ENCODE data around the gene CPNE9. TPM values are rescaled to one million over a fixed set of nuclear protein-coding genes. Genes with fewer than 3 reads are reported as not detected.

CPNE9 gene
- total and polyA plus RNA-seq, 2 of the 13 experiments (the other 11 are each of a cell fraction or from before 2014, with no cell fraction given): 0.20 TPM; not detected in 1

GRCh38 chr3:9749645-9750555 lies 46.3 kb downstream of the CPNE9 start, which contains the start of gene OGG1 (continued):
- peak; percentile 86; the same call in 1 of the 2 replicates for TF ChIP-seq PAWR (CRISPR knock-in tag; IDR thresholded peaks at IDR 0.05; ENCODE audit: borderline replicate concordance)
- no peak for TF ChIP-seq CENPT (CRISPR knock-in tag; IDR thresholded peaks at IDR 0.05; ENCODE audit: low read depth)
- no peak for TF ChIP-seq ZSCAN31 (CRISPR knock-in tag; IDR thresholded peaks at IDR 0.05; ENCODE audit: low read depth)
- TF ChIP-seq SCMH1 (CRISPR knock-in tag; IDR thresholded peaks at IDR 0.05; ENCODE audit: borderline replicate concordance): no peak
- TF ChIP-seq NFYB (CRISPR knock-in tag; IDR thresholded peaks at IDR 0.05): peak; percentile 80
- TF ChIP-seq HMGXB3 (CRISPR knock-in tag; IDR thresholded peaks at IDR 0.05; ENCODE audit: borderline replicate concordance): peak; percentile 24; the same call in 1 of the 2 replicates
- no peak for TF ChIP-seq FIP1L1 (IDR thresholded peaks at IDR 0.05; ENCODE audit: borderline replicate concordance, insufficient read depth, low read depth, low read length)
- TF ChIP-seq SIN3A (IDR thresholded peaks at IDR 0.05; ENCODE audit: borderline replicate concordance, low read depth, low read length): peak; percentile 88; the same call in 1 of the 2 replicates
- no peak for TF ChIP-seq RNF219 (CRISPR knock-in tag; IDR thresholded peaks at IDR 0.05)
- peak; percentile 55; the same call in 1 of the 2 replicates for TF ChIP-seq ELF3 (CRISPR knock-in tag; IDR thresholded peaks at IDR 0.05)
- TF ChIP-seq ZNF30 (CRISPR knock-in tag; IDR thresholded peaks at IDR 0.05): no peak
- TF ChIP-seq MED13 (CRISPR knock-in tag; IDR thresholded peaks at IDR 0.05): no peak; the same call in 1 of the 2 replicates
- TF ChIP-seq FOSL1 (CRISPR knock-in tag; IDR thresholded peaks at IDR 0.05; ENCODE audit: borderline replicate concordance): no peak
- peak; percentile 55; the same call in 1 of the 2 replicates for TF ChIP-seq TBX2 (CRISPR knock-in tag; IDR thresholded peaks at IDR 0.05; ENCODE audit: borderline replicate concordance)
- no peak; the same call in 1 of the 2 replicates for TF ChIP-seq FOXK2 (IDR thresholded peaks at IDR 0.05)
- TF ChIP-seq ZNF446 (CRISPR knock-in tag; IDR thresholded peaks at IDR 0.05): no peak
- no peak for TF ChIP-seq STAG1 (CRISPR knock-in tag; IDR thresholded peaks at IDR 0.05)
- peak; percentile 88 for TF ChIP-seq TFDP2 (CRISPR knock-in tag; IDR thresholded peaks at IDR 0.05)
- TF ChIP-seq MAFK (conservative IDR thresholded peaks at IDR 0.05 in 1 of 2, IDR thresholded peaks at IDR 0.05 in 1 of 2; ENCODE audit: low read length in 2 of 2): no peak
- peak; percentile 32; the same call in 1 of the 2 replicates for TF ChIP-seq E2F2 (CRISPR knock-in tag; IDR thresholded peaks at IDR 0.05; ENCODE audit: borderline replicate concordance)

All from HepG2 (cell line).